Vagina (tissue), 2 donors: ENCODE data around the gene FCN2.

Source experiments
- POLR2A ChIP-seq, 2 donors: fragments of 450-650 bp; IDR thresholded peaks; one replicate each; pipeline ENCODE4 v1.6.1; 2017; ENCODE audit warnings: antibody characterized with exemption in 2 of 2, mild to moderate bottlenecking in 2 of 2, moderate library complexity in 2 of 2
- POLR2AphosphoS5 ChIP-seq, 2 donors: sonication (generic); formaldehyde crosslinking; IDR thresholded peaks; one replicate each; pipeline ENCODE4 v1.9.0; 2017; ENCODE audit warnings: antibody characterized with exemption in 2 of 2, mild to moderate bottlenecking in 2 of 2, low read depth in 1 of 2; ENCODE audit not compliant: insufficient read depth in 1 of 2
- TF ChIP-seq, protein P1 (sequence below), 3 experiments: fragments of 450-650 bp in 2 of 3; fragments of 200-600 bp in 1 of 3; sonication (generic) in 1 of 3; IDR thresholded peaks; one replicate each; pipeline ENCODE4 v1.5.1; 2017 to 2019; ENCODE audit warnings: antibody characterized with exemption in 3 of 3, mild to moderate bottlenecking in 2 of 3, moderate library complexity in 2 of 3

DNA sequence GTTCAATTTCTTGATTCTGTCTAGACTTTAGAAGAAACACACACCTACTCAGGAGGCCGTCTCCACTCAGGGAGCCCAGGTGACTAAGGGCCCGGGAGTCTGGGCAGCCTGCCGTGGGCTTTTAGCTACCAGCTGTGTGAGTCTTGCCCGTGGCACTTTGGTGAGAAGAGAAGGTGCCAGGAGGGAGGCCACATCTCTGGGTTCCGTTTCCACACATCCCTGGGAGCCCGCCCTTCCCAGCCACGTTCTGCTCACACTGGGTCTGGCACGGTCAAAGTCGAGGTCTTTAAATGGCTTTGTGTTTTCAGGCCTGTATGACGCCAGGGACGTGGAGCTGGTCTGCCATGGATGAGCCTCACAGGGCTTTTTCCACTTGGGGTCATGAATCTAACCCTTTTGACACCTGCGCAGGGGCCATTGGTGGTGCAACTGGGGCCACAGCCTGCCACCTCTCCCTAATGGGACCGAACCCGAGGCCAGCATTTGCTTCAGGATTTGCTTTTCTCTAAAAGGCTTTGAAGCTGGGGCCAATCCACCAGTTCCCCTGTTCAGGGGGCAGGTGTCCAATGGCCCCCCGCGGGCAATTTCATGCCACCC, 17.2 kb upstream of the FCN2 start:
- TF ChIP-seq, protein P1, sequence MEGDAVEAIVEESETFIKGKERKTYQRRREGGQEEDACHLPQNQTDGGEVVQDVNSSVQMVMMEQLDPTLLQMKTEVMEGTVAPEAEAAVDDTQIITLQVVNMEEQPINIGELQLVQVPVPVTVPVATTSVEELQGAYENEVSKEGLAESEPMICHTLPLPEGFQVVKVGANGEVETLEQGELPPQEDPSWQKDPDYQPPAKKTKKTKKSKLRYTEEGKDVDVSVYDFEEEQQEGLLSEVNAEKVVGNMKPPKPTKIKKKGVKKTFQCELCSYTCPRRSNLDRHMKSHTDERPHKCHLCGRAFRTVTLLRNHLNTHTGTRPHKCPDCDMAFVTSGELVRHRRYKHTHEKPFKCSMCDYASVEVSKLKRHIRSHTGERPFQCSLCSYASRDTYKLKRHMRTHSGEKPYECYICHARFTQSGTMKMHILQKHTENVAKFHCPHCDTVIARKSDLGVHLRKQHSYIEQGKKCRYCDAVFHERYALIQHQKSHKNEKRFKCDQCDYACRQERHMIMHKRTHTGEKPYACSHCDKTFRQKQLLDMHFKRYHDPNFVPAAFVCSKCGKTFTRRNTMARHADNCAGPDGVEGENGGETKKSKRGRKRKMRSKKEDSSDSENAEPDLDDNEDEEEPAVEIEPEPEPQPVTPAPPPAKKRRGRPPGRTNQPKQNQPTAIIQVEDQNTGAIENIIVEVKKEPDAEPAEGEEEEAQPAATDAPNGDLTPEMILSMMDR (IDR thresholded peaks at IDR 0.05) = no peak
- TF ChIP-seq POLR2AphosphoS5 (IDR thresholded peaks at IDR 0.05; ENCODE audit: insufficient read depth in 1 of 2, low read depth in 1 of 2) = no peak
- no peak for TF ChIP-seq POLR2A (IDR thresholded peaks at IDR 0.05)
